ENCODE measurements around the gene AP1G2.

- TF ChIP-seq POLR2A (IDR thresholded peaks at IDR 0.05) (no peak), CTCF (IDR thresholded peaks at IDR 0.05) (no peak)
These were observed 33.2 kb upstream of the AP1G2 start for GRCh38 chr14:23600806-23601205.

Data from Peyer's patch (tissue), 4 donors.